B cell (primary cell): Measurements from ENCODE around the gene MYO6.

Experiments used
- CTCF ChIP-seq: fragments of 200-600 bp; IDR thresholded peaks from one replicate; pipeline ENCODE4 v1.8.0; 2022; ENCODE audit warnings: antibody characterized with exemption, mild to moderate bottlenecking
- EZH2 ChIP-seq: IDR thresholded peaks from 2 replicates; pipeline ENCODE4 v1.6.1; 2012; ENCODE audit warnings: borderline replicate concordance, low read depth, mild to moderate bottlenecking, moderate library complexity, low read length; ENCODE audit not compliant: insufficient read depth, poor library complexity, severe bottlenecking

GRCh38 chr6:75757295-75757694, 8.3 kb downstream of the MYO6 start:
- TF ChIP-seq CTCF, result no peak
- TF ChIP-seq EZH2, result no peak
